HepG2 (cell line): ENCODE data around the gene FKBP14. TPM values are rescaled to one million over a fixed set of nuclear protein-coding genes. Genes with fewer than 3 reads are reported as not detected.

ENCODE experiments used
- AHDC1 ChIP-seq: sonication (generic); formaldehyde crosslinking; IDR thresholded peaks from 2 replicates; pipeline ENCODE4 v1.5.1; 2020; ENCODE audit warnings: mild to moderate bottlenecking, missing genetic modification reagents, borderline replicate concordance
- ARHGAP35 ChIP-seq: sonication (generic); formaldehyde crosslinking; IDR thresholded peaks from 2 replicates; pipeline ENCODE4 v1.9.0; 2022; ENCODE audit warnings: mild to moderate bottlenecking, inconsistent platforms, moderate library complexity, missing genetic modification reagents, borderline replicate concordance
- BCL3 ChIP-seq: sonication (generic); formaldehyde crosslinking; IDR thresholded peaks from 2 replicates; pipeline ENCODE4 v1.5.1; 2020; ENCODE audit warnings: mild to moderate bottlenecking, missing genetic modification reagents, moderate library complexity
- EEA1 ChIP-seq: sonication (generic); formaldehyde crosslinking; IDR thresholded peaks from 2 replicates; pipeline ENCODE4 v1.5.1; 2020; ENCODE audit warnings: mild to moderate bottlenecking, missing genetic modification reagents, borderline replicate concordance
- GABPA ChIP-seq, 2 experiments: IDR thresholded peaks; 2 replicates each; pipeline ENCODE4 v1.6.1; 2011 to 2016; ENCODE audit warnings: low read depth in 2 of 2, low read length in 1 of 2, missing biosample characterization in 1 of 2, missing genetic modification characterization in 1 of 2
- HOXA9 ChIP-seq: sonication (generic); formaldehyde crosslinking; IDR thresholded peaks from 2 replicates; pipeline ENCODE4 v1.8.1; 2022; ENCODE audit warnings: missing genetic modification reagents, mild to moderate bottlenecking, moderate library complexity, borderline replicate concordance
- KAT8 ChIP-seq: IDR thresholded peaks from 2 replicates; pipeline ENCODE4 v1.6.1; 2016; ENCODE audit warnings: missing genetic modification reagents, missing compliant biosample characterization
- MZF1 ChIP-seq: sonication (generic); formaldehyde crosslinking; IDR thresholded peaks from 2 replicates; pipeline ENCODE4 v1.8.1; 2023; ENCODE audit warnings: mild to moderate bottlenecking, missing genetic modification reagents, borderline replicate concordance
- PPARG ChIP-seq: conservative IDR thresholded peaks from 2 replicates; pipeline ENCODE4 v1.6.1; 2016; ENCODE audit warnings: missing biosample characterization, missing genetic modification reagents
- RAD51 ChIP-seq: fragments of 450-650 bp; IDR thresholded peaks from 2 replicates; pipeline ENCODE4 v1.6.1; 2016; ENCODE audit warnings: borderline replicate concordance
- SOX6 ChIP-seq, 2 experiments: fragments of 450-650 bp in 1 of 2; sonication (generic) in 1 of 2; formaldehyde crosslinking in 1 of 2; IDR thresholded peaks; 2 replicates each; pipeline versions ENCODE4 v1.4.0 to v1.6.1; 2017 to 2020; ENCODE audit warnings: antibody characterized with exemption in 1 of 2, mild to moderate bottlenecking in 1 of 2, missing genetic modification reagents in 1 of 2
- ZBTB43 ChIP-seq: sonication (generic); formaldehyde crosslinking; conservative IDR thresholded peaks from 2 replicates; pipeline ENCODE4 v1.4.0; 2020; ENCODE audit warnings: missing genetic modification reagents
- ZFY ChIP-seq: sonication (generic); formaldehyde crosslinking; IDR thresholded peaks from 2 replicates; pipeline ENCODE4 v1.4.0; 2020; ENCODE audit warnings: missing genetic modification reagents
- ZNF276 ChIP-seq: sonication (generic); formaldehyde crosslinking; IDR thresholded peaks from 2 replicates; pipeline ENCODE4 v1.4.0; 2020; ENCODE audit warnings: mild to moderate bottlenecking, low read depth, missing genetic modification reagents
- ZNF572 ChIP-seq: sonication (generic); formaldehyde crosslinking; IDR thresholded peaks from 2 replicates; pipeline ENCODE4 v1.5.1; 2020; ENCODE audit warnings: mild to moderate bottlenecking, missing genetic modification reagents
- ZNF616 ChIP-seq: sonication (generic); formaldehyde crosslinking; IDR thresholded peaks from 2 replicates; pipeline ENCODE4 v1.5.0; 2020; ENCODE audit warnings: low read depth, mild to moderate bottlenecking, missing genetic modification reagents
- ZNF83 ChIP-seq: sonication (generic); formaldehyde crosslinking; IDR thresholded peaks from 2 replicates; pipeline ENCODE4 v1.4.0; 2020; ENCODE audit warnings: missing genetic modification reagents, mild to moderate bottlenecking, borderline replicate concordance
- polyA plus RNA-seq, 8 experiments: library from polyadenylated mRNA; depleted of rRNA in 3 of 8; stranded (reverse) in 7 of 8; unstranded in 1 of 8; fragments of >200 nt; fragmentation: Illumina TruSeq in 4 of 8; extraction: Trizol in 4 of 8; gene quantifications; 2 replicates each; pipeline versions ENCODE4 v1.2.1 to v1.2.3, GENCODE V29; 2011 to 2016; ENCODE audit warnings: low read depth in 4 of 8, missing spikeins in 1 of 8, mixed read lengths in 1 of 8; ENCODE audit not compliant: insufficient read depth in 1 of 8
- total RNA-seq, 5 experiments: library from RNA; depleted of rRNA; stranded (reverse); fragments of >200 nt; fragmentation: Illumina TruSeq; extraction: Trizol; gene quantifications; 2 replicates each; pipeline ENCODE4 v1.2.3, GENCODE V29; 2016; ENCODE audit warnings: low read depth in 1 of 5

FKBP14 gene
- total and polyA plus RNA-seq, 2 of the 13 experiments (the other 11 are each of a cell fraction or from before 2014, with no cell fraction given), result 20.0 to 32.3 TPM

- TF ChIP-seq AHDC1 (CRISPR knock-in tag) (0 out of 2 replicates have a peak, but pooled peaks have one; percentile 51), RAD51 (no peak), HOXA9 (CRISPR knock-in tag) (0 out of 2 replicates have a peak, but pooled peaks have one; percentile 31), ZBTB43 (CRISPR knock-in tag) (0 out of 2 replicates have a peak, but pooled peaks have one; percentile 10), GABPA (IDR thresholded peaks at IDR 0.05; ENCODE audit: low read depth, low read length) (no peak), GABPA (CRISPR knock-in tag; IDR thresholded peaks at IDR 0.05; ENCODE audit: low read depth) (peak; percentile 11; the same call in 1 of the 2 replicates), ARHGAP35 (0 out of 2 replicates have a peak, but pooled peaks have one; percentile 38), SOX6 (IDR thresholded peaks at IDR 0.05) (no peak), SOX6 (CRISPR knock-in tag; IDR thresholded peaks at IDR 0.05) (0 out of 2 replicates have a peak, but pooled peaks have one; percentile 19), ZNF572 (CRISPR knock-in tag) (peak; percentile 52; the same call in 1 of the 2 replicates), BCL3 (peak; percentile 78; the same call in 1 of the 2 replicates), ZFY (CRISPR knock-in tag) (peak; percentile 62), MZF1 (no peak), EEA1 (CRISPR knock-in tag) (no peak), KAT8 (peak; percentile 12; the same call in 1 of the 2 replicates), PPARG (CRISPR knock-in tag) (no peak), ZNF616 (CRISPR knock-in tag) (0 out of 2 replicates have a peak, but pooled peaks have one; percentile 46), ZNF83 (CRISPR knock-in tag) (no peak), ZNF276 (peak; percentile 21; the same call in 1 of the 2 replicates)
These were observed 37.9 kb downstream of the FKBP14 start (continued) for GRCh38 chr7:29988424-29989256.
